K562 (cell line): ENCODE measurements around the gene ABHD16B. TPM values are rescaled to one million over a fixed set of nuclear protein-coding genes. Genes with fewer than 3 reads are reported as not detected.

Experiments used
- ATAC-seq: fragments of 200-7000 bp; cut with Tn5 transposase; 3 replicates; pipeline ENCODE4 v1.9.1; 2020; ENCODE audit warnings: moderate library complexity
- BruUV-seq: library from RNA; stranded (reverse); fragments of 400-500 nt; replicated peaks from 2 replicates; lab custom pipeline; 2021; lab: Mats Ljungman, UMichigan
- CTCF ChIA-PET: fragments of 300-600 bp; formaldehyde crosslinking; extraction: SDS; loops from one replicate; lab custom pipeline; 2021; ENCODE audit warnings: low intra/inter-chr PET ratio; lab: Yijun Ruan, JAX
- POLR2A ChIA-PET: fragments of 300-600, 350-650 bp; sonication (Branson Sonifier 250); formaldehyde crosslinking; extraction: SDS; loops from one replicate; lab custom pipeline; 2021; ENCODE audit warnings: antibody characterized with exemption, inconsistent platforms; lab: Yijun Ruan, JAX
- DNase-seq, 4 experiments: peaks; one replicate each; pipeline versions ENCODE4 v3.0.0 to v3.0.0-alpha.2; 2011 to 2018; ENCODE audit warnings: low spot score in 3 of 4, mixed read lengths in 3 of 4; ENCODE audit errors: extremely low read depth in 1 of 4
- FAIRE-seq: peaks from 2 replicates; lab custom pipeline; 2011; peaks lifted over from hg19 to GRCh38; lab: Jason Lieb, UNC
- H2AFZ ChIP-seq: 2 replicates; pipeline ENCODE4 v1.6.0; 2011; ENCODE audit warnings: low read depth, low read length, control low read depth, inconsistent platforms
- H3K27ac ChIP-seq: fragments of 200-600 bp; 3 replicates; pipeline ENCODE4 v1.8.0; 2011; ENCODE audit warnings: low read depth, mild to moderate bottlenecking, control low read depth, inconsistent platforms, low read length, moderate library complexity, mixed read lengths; ENCODE audit errors: extremely low read depth
- H3K27me3 ChIP-seq, 2 experiments: fragments of 300-600 bp in 1 of 2; 2 replicates in 1 of 2; 3 replicates in 1 of 2; pipeline versions ENCODE4 v1.6.0 to v1.8.0; 2011; ENCODE audit warnings: inconsistent platforms in 2 of 2, low read length in 2 of 2, mild to moderate bottlenecking in 1 of 2, mixed read lengths in 1 of 2, moderate library complexity in 1 of 2; ENCODE audit not compliant: control insufficient read depth in 2 of 2, insufficient read depth in 2 of 2
- H3K36me3 ChIP-seq: fragments of 300-600 bp; 3 replicates; pipeline ENCODE4 v1.8.0; 2011; ENCODE audit warnings: mild to moderate bottlenecking, low read length, inconsistent platforms; ENCODE audit not compliant: control insufficient read depth, insufficient read depth
- H3K4me1 ChIP-seq, 2 experiments: fragments of 200-600 bp in 1 of 2; replicated peaks in 1 of 2; 2 replicates in 1 of 2; 3 replicates in 1 of 2; pipeline versions ENCODE4 v1.5.1 to v1.8.0; 2011; ENCODE audit warnings: inconsistent platforms in 2 of 2, low read length in 2 of 2, mild to moderate bottlenecking in 1 of 2, mixed read lengths in 1 of 2, moderate library complexity in 1 of 2; ENCODE audit not compliant: control insufficient read depth in 2 of 2, insufficient read depth in 2 of 2
- H3K4me2 ChIP-seq: 2 replicates; pipeline ENCODE4 v1.6.1; 2011; ENCODE audit warnings: low read length, control low read depth, inconsistent platforms, mixed read lengths; ENCODE audit not compliant: insufficient read depth
- H3K4me3 ChIP-seq: fragments of 200-600 bp; sonication (generic), shearing (Covaris generic); 2 replicates; pipeline ENCODE4 v1.5.1; 2016; ENCODE audit warnings: control low read depth, inconsistent platforms
- H3K79me2 ChIP-seq: fragments of 200-600 bp; 3 replicates; pipeline ENCODE4 v1.8.0; 2011; ENCODE audit warnings: low read length, inconsistent platforms; ENCODE audit not compliant: control insufficient read depth, insufficient read depth
- H3K9ac ChIP-seq, 2 experiments: 2 replicates each; pipeline versions ENCODE4 v1.6.0 to v1.6.1; 2011; ENCODE audit warnings: low read depth in 2 of 2, low read length in 2 of 2, control low read depth in 1 of 2, inconsistent platforms in 1 of 2, mild to moderate bottlenecking in 1 of 2, mixed read lengths in 1 of 2; ENCODE audit not compliant: insufficient read depth in 1 of 2
- H3K9me1 ChIP-seq: one replicate; pipeline ENCODE4 v1.6.0; 2011; ENCODE audit warnings: inconsistent platforms, mild to moderate bottlenecking, low read length, moderate library complexity; ENCODE audit not compliant: control insufficient read depth, insufficient read depth
- H3K9me3 ChIP-seq: replicated peaks from 2 replicates; pipeline ENCODE4 v1.5.1; 2011; ENCODE audit warnings: low read depth, low read length, inconsistent platforms; ENCODE audit not compliant: control insufficient read depth, insufficient read depth
- H4K20me1 ChIP-seq: replicated peaks from 2 replicates; pipeline ENCODE4 v1.6.1; 2011; ENCODE audit warnings: low read length, inconsistent platforms, mixed read lengths; ENCODE audit not compliant: control insufficient read depth, insufficient read depth
- FOXK1 ChIP-seq: sonication (generic); formaldehyde crosslinking; IDR thresholded peaks from 2 replicates; pipeline ENCODE4 v1.8.0; 2022; ENCODE audit warnings: missing genetic modification reagents, mild to moderate bottlenecking, borderline replicate concordance
- GABPA ChIP-seq: fragments of 200-800 bp; sonication (Bioruptor generic); conservative IDR thresholded peaks from 2 replicates; pipeline ENCODE4 v1.6.1; 2016; ENCODE audit warnings: low read depth, missing genetic modification characterization, missing compliant biosample characterization
- GATA2 ChIP-seq: sonication (generic); formaldehyde crosslinking; IDR thresholded peaks from 2 replicates; pipeline ENCODE4 v1.4.0; 2020; ENCODE audit warnings: mild to moderate bottlenecking, missing genetic modification reagents
- KAT7 ChIP-seq: sonication (generic); formaldehyde crosslinking; IDR thresholded peaks from 2 replicates; pipeline ENCODE4 v1.8.0; 2022; ENCODE audit warnings: missing genetic modification reagents, mild to moderate bottlenecking, borderline replicate concordance
- MTA1 ChIP-seq: fragments of 450-650 bp; IDR thresholded peaks from 2 replicates; pipeline ENCODE4 v1.6.1; 2017; ENCODE audit warnings: borderline replicate concordance
- PBX2 ChIP-seq, 2 experiments: IDR thresholded peaks in 1 of 2; conservative IDR thresholded peaks in 1 of 2; 2 replicates each; pipeline ENCODE4 v1.6.1; 2016; ENCODE audit warnings: low read depth in 2 of 2, mild to moderate bottlenecking in 1 of 2, missing compliant biosample characterization in 1 of 2, missing genetic modification characterization in 1 of 2, moderate library complexity in 1 of 2
- PKNOX1 ChIP-seq: fragments of 450-650 bp; IDR thresholded peaks from 2 replicates; pipeline ENCODE4 v1.6.1; 2016
- SAP30 ChIP-seq: fragments of 200-600 bp; sonication (generic); IDR thresholded peaks from 2 replicates; pipeline ENCODE4 v1.6.1; 2012; ENCODE audit warnings: borderline replicate concordance, low read depth, mild to moderate bottlenecking, moderate library complexity, low read length, control low read depth, inconsistent platforms; ENCODE audit not compliant: insufficient read depth, poor library complexity, severe bottlenecking
- ZSCAN29 ChIP-seq: fragments of 450-650 bp; IDR thresholded peaks from 2 replicates; pipeline ENCODE4 v1.6.1; 2017
- WGBS: fragments of 100-300 bp; shearing (Covaris generic); methylation state at CpG from one replicate; pipeline ENCODE4 v1.1.6; 2016; ENCODE audit warnings: low coverage, mixed read lengths; ENCODE audit not compliant: insufficient coverage; ENCODE audit errors: missing lambda C conversion rate; 5-methylcytosine and 5-hydroxymethylcytosine counted together
- in situ Hi-C: fragments of 300-500 bp; cut with MboI; formaldehyde crosslinking; loops from 4 replicates; pipeline ENCODE4 v1.15.0; 2018; ENCODE audit warnings: inconsistent platforms, mixed read lengths
- intact Hi-C: fragments of 100-400 bp; cut with micrococcal nuclease; formaldehyde crosslinking; loops from 2 replicates; pipeline ENCODE4 v1.14.2; 2022
- polyA plus RNA-seq, 8 experiments: library from polyadenylated mRNA; depleted of rRNA in 4 of 8; stranded (reverse) in 5 of 8; unstranded in 3 of 8; fragments of >200 nt; fragmentation: Nextera tagmentation in 2 of 8; fragmentation: Illumina TruSeq in 1 of 8; extraction: Ambion mirVana in 2 of 8; extraction: Trizol in 1 of 8; gene quantifications; 2 replicates each; pipeline versions ENCODE4 v1.2.1 to v1.2.3, GENCODE V29; 2011 to 2014; ENCODE audit warnings: inconsistent platforms in 1 of 8, missing spikeins in 1 of 8
- total RNA-seq, 7 experiments: library from RNA; depleted of rRNA in 6 of 7; stranded (reverse); fragments of >200 nt in 6 of 7; fragmentation: Illumina TruSeq in 2 of 7; extraction: Trizol in 2 of 7; gene quantifications; 2 replicates each; pipeline versions ENCODE4 v1.2.1 to v1.2.3, GENCODE V29; 2011 to 2021; ENCODE audit warnings: low replicate concordance in 1 of 7

Gene ABHD16B
- total and polyA plus RNA-seq, 9 of the 15 experiments (the other 6 are each of a cell fraction or from before 2014, with no cell fraction given), result not detected

- no peak overlapping the region for H3K4me3 ChIP-seq
- CTCF ChIA-PET, result no interaction called here
- no peaks in the 10 kb centered on the region; a peak in 2 of 5 replicates for H3K27me3 ChIP-seq
- H3K9me3 ChIP-seq, result no peaks in the 10 kb centered on the region
- 11% methylated on average over 11 of the region's 21 CpGs for WGBS
- no TSS peak for BruUV-seq
- H2AFZ ChIP-seq, result peak overlapping the region; percentile 27; the same call in 1 of the 2 replicates
- no peaks in the 10 kb centered on the region for H3K36me3 ChIP-seq
- H4K20me1 ChIP-seq, result no peaks in the 10 kb centered on the region
- intact Hi-C loops, result no loop called here
- H3K79me2 ChIP-seq, result no peaks in the 10 kb centered on the region
- in situ Hi-C loops, result no loop called here
- no peak overlapping the region for H3K4me2 ChIP-seq
- ATAC-seq (peak; percentile 89), FAIRE-seq (peak; percentile 82), DNase-seq (peak; percentile 84 to 87 (median 86))
- H3K9ac ChIP-seq, result peak overlapping the region in 1 of 2 experiments; percentile 64; a peak in 2 of 4 replicates
- H3K9me1 ChIP-seq, result no peaks in the 10 kb centered on the region
- H3K27ac ChIP-seq, result no peak overlapping the region
- peaks cover 12 to 60% of the 10 kb centered on the region in 2 experiments for H3K4me1 ChIP-seq
- POLR2A ChIA-PET, result no interaction called here
- TF ChIP-seq PKNOX1 (peak; percentile 97), SAP30 (no peak), KAT7 (CRISPR knock-in tag) (no peak), MTA1 (no peak), ZSCAN29 (no peak), GABPA (no peak), FOXK1 (CRISPR knock-in tag) (no peak), GATA2 (no peak), PBX2 (CRISPR knock-in tag; IDR thresholded peaks at IDR 0.05; ENCODE audit: low read depth) (peak; percentile 41; the same call in 1 of the 2 replicates), PBX2 (tag; conservative IDR thresholded peaks at IDR 0.05; ENCODE audit: low read depth) (peak; percentile 89)
Observed at GRCh38 chr20:63835021-63835858, 26.1 kb upstream of the ABHD16B start.
